Lower leg skin (tissue), 4 donors: ENCODE measurements around the gene DAB1. TPM values are rescaled to one million over a fixed set of nuclear protein-coding genes. Genes with fewer than 3 reads are reported as not detected.

ENCODE experiments used
- DNase-seq, 2 donors: peaks; one replicate each; pipeline ENCODE4 v3.0.0-alpha.2; 2019; ENCODE audit warnings: low spot score in 2 of 2
- H3K4me3 ChIP-seq: fragments of 200-600 bp; sonication (generic); 2 replicates; pipeline ENCODE4 v1.5.1; 2017; ENCODE audit warnings: mild to moderate bottlenecking, low read depth; ENCODE audit not compliant: poor library complexity, severe bottlenecking
- CTCF ChIP-seq, 3 donors: fragments of 450-650 bp; IDR thresholded peaks; one replicate each; pipeline ENCODE4 v1.5.1; 2016; ENCODE audit warnings: antibody characterized with exemption in 3 of 3, mild to moderate bottlenecking in 3 of 3, moderate library complexity in 2 of 3
- POLR2A ChIP-seq, 2 donors: fragments of 450-650 bp; IDR thresholded peaks; one replicate each; pipeline ENCODE4 v1.6.1; 2016 to 2017; ENCODE audit warnings: antibody characterized with exemption in 2 of 2, mild to moderate bottlenecking in 1 of 2, moderate library complexity in 1 of 2
- WGBS, 2 donors: methylation state at CpG; one replicate each; pipeline ENCODE4 v1.1.5; 2018; 5-methylcytosine and 5-hydroxymethylcytosine counted together
- intact Hi-C: fragments of 100-400 bp; cut with DNase I; formaldehyde crosslinking; loops from one replicate; pipeline ENCODE4 v1.15.0; 2023; ENCODE audit warnings: low total_unique reads
- total RNA-seq, 4 donors: library from RNA; depleted of rRNA; stranded (reverse); fragments of >200 nt; gene quantifications; one replicate each; pipeline ENCODE4 v1.1.0, GENCODE V29; 2016

DAB1 gene
- total RNA-seq, 4 donors from 2014 or later: 0.58 TPM; not detected in 3

- intact Hi-C loops: no loop called here
Observed at GRCh38 chr1:57281324-57281723, 142.5 kb downstream of the DAB1 start.

GRCh38 chr1:57279909-57280666 lies 143.8 kb downstream of the DAB1 start:
- intact Hi-C loops: no loop called here
- no peak for TF ChIP-seq CTCF (IDR thresholded peaks at IDR 0.05)
- no peak for TF ChIP-seq POLR2A (IDR thresholded peaks at IDR 0.05)
- no peak overlapping the region for H3K4me3 ChIP-seq
- DNase-seq: no peak
- 57 to 85% methylated on average over 3 of the region's 3 CpGs for WGBS, 2 donors

More at GRCh38 chr1:57281324-57281723, 142.5 kb downstream of the DAB1 start:
- 73 to 86% methylated on average over 5 of the region's 5 CpGs for WGBS, 2 donors
- DNase-seq: no peak
- no peak overlapping the region for H3K4me3 ChIP-seq
- TF ChIP-seq CTCF (IDR thresholded peaks at IDR 0.05): no peak
- no peak for TF ChIP-seq POLR2A (IDR thresholded peaks at IDR 0.05)

- intact Hi-C loops: no loop called here
- no peak for TF ChIP-seq CTCF (IDR thresholded peaks at IDR 0.05)
- TF ChIP-seq POLR2A (IDR thresholded peaks at IDR 0.05): no peak
Observed at GRCh38 chr1:57278558-57278957, 145.3 kb downstream of the DAB1 start.

GRCh38 chr1:57277681-57278080 lies 146.2 kb downstream of the DAB1 start:
- 57 to 58% methylated on average over 2 of the region's 2 CpGs for WGBS, 2 donors
- intact Hi-C loops: no loop called here
- H3K4me3 ChIP-seq: no peak overlapping the region
- TF ChIP-seq CTCF (IDR thresholded peaks at IDR 0.05) (no peak), POLR2A (IDR thresholded peaks at IDR 0.05) (no peak)
- DNase-seq: no peak

More at GRCh38 chr1:57278558-57278957, 145.3 kb downstream of the DAB1 start:
- H3K4me3 ChIP-seq: no peak overlapping the region
- DNase-seq: no peak
- 91 to 93% methylated on average over 3 of the region's 3 CpGs for WGBS, 2 donors

GRCh38 chr1:57276918-57277317 lies 146.9 kb downstream of the DAB1 start:
- no peak for TF ChIP-seq CTCF (IDR thresholded peaks at IDR 0.05)
- TF ChIP-seq POLR2A (IDR thresholded peaks at IDR 0.05): no peak
- no peak for DNase-seq
- H3K4me3 ChIP-seq: no peak overlapping the region
- WGBS, 2 donors: 79 to 87% methylated on average over 5 of the region's 5 CpGs
- intact Hi-C loops: no loop called here

GRCh38 chr1:57272601-57273000 lies 151.3 kb downstream of the DAB1 start:
- TF ChIP-seq CTCF (IDR thresholded peaks at IDR 0.05): no peak
- TF ChIP-seq POLR2A (IDR thresholded peaks at IDR 0.05): no peak
- intact Hi-C loops: no loop called here
- no peak overlapping the region for H3K4me3 ChIP-seq
- WGBS, 2 donors: 76 to 78% methylated on average over 2 of the region's 2 CpGs
- no peak for DNase-seq
